ENCODE results near the gene TBP.

GRCh38 chr6:170533792-170534191, 20.4 kb upstream of the TBP start:
- TF ChIP-seq POLR2A (IDR thresholded peaks at IDR 0.05; ENCODE audit: low read depth, low read length), result no peak
- TF ChIP-seq POLR2AphosphoS5 (IDR thresholded peaks at IDR 0.05; ENCODE audit: low read depth, low read length), result peak; percentile 65; the same call in 1 of the 2 replicates

Data from GM12892 (cell line).